Stimulated activated CD4-positive, alpha-beta T cell treated with anti-CD3 and anti-CD28 coated beads, Interleukin-1b, Interleukin-23, amount 100 ng/mL, for 24 hours (primary cell): ENCODE results near the gene IL1R1.

Experiments used
- DNase-seq, 4 experiments: peaks; one replicate each; pipeline ENCODE4 v3.0.0-alpha.2; 2020; ENCODE audit warnings: low read depth in 4 of 4, low spot score in 1 of 4

IL1R1 gene

GRCh38 chr2:102168026-102168771 lies 25.7 kb downstream of the IL1R1 start:
- no peak for DNase-seq

- DNase-seq = no peak
These were observed 29.4 kb downstream of the IL1R1 start for GRCh38 chr2:102171946-102172345.

- DNase-seq = no peak
These were observed 30.2 kb downstream of the IL1R1 start for GRCh38 chr2:102172745-102173144.

GRCh38 chr2:102176172-102176571 lies 33.6 kb downstream of the IL1R1 start:
- no peak for DNase-seq

DNA sequence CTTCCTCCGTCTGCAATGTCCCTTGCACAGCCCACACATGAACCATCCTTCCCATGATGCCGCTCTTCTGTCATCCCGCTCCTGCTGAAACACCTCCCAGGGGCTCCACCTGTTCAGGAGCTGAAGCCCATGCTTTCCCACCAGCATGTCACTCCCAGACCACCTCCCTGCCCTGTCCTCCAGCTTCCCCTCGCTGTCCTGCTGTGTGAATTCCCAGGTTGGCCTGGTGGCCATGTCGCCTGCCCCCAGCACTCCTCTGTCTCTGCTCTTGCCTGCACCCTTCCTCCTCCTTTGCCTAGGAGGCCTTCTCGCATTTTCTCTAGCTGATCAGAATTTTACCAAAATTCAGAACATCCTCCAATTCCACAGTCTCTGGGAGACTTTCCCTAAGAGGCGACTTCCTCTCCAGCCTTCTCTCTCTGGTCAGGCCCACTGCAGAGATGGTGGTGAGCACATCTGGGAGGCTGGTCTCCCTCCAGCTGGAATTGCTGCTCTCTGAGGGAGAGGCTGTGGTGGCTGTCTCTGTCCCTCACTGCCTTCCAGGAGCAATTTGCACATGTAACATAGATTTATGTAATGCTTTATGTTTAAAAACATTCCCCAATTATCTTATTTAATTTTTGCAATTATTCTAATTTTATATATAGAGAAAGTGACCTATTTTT lies 35.4 kb downstream of the IL1R1 start:
- DNase-seq = no peak

DNA sequence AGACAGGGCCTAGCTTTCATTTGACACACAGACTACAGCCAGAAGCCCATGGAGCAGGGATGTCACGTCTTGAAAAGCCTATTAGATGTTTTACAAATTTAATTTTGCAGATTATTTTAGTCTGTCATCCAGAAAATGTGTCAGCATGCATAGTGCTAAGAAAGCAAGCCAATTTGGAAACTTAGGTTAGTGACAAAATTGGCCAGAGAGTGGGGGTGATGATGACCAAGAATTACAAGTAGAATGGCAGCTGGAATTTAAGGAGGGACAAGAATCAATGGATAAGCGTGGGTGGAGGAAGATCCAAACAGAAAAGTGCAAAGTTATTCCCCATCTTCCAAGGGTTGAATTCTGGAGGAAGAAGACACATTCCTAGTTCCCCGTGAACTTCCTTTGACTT lies 36.5 kb downstream of the IL1R1 start:
- no peak for DNase-seq

GRCh38 chr2:102179788-102180686 lies 37.5 kb downstream of the IL1R1 start:
- no peak for DNase-seq

- DNase-seq = no peak
These were observed 38.1 kb downstream of the IL1R1 start for GRCh38 chr2:102180687-102180999.

DNA sequence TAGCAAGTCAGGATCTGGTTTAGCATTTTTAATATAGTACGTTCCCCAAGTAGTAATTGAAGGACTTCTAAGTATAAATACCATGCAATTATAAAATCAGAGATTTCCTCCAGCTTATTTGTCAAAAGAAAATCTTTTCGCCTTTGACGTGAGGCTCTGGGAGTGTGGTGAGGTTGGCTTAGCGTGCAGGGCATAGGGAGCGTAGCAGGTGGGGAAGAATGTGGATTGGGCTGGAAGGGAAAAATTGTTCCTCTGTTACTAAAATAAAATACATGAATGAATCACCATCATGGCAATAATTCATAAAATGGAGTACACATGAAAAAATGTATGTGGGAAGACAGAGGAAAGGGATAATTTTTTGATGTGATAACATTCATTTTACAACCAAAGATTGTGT lies 38.8 kb downstream of the IL1R1 start:
- DNase-seq = no peak

- DNase-seq = no peak
These were observed 39.5 kb downstream of the IL1R1 start for GRCh38 chr2:102181919-102182635.

GRCh38 chr2:102184018-102184417 lies 41.5 kb downstream of the IL1R1 start:
- DNase-seq = no peak

GRCh38 chr2:102184568-102184967 lies 42.0 kb downstream of the IL1R1 start:
- no peak for DNase-seq

- no peak for DNase-seq
These were observed 42.8 kb downstream of the IL1R1 start for GRCh38 chr2:102185347-102185746.

DNA sequence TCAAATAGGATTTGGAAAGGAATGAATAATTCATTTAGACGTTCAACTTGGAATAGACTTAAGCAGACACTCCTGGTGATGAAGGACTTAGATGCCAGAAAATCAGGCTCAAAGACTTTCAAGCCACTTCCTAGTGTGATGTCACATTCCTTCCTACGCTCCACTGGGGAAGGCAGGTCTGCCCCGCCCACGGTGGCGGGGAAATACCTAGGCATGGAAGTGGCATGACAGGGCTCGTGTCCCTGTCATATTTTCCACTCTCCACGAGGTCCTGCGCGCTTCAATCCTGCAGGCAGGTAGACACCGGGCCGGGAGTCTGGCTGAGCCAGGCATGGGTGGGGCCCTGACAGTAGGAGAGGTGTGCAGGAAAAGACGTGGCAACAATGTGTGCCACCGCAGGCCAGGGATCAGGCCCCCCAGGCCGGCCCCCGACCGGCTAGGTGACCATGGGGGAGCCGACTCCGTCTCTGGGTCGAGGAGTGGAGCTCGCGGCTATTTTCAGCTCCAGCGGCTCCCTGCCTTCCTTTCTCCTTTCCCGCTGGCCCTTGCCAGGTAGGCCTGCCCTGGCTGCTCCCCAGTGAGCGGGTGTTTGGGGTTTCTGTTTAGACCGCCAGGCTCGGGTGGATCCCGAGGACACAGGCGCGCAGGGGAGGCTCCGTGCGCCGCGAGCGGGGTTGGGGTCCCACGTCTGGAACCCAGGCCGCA lies 44.4 kb downstream of the IL1R1 start, which contains the start of gene IL1RL2:
TSS of gene IL1RL2 (plus strand) at position 233 of the 705 bp plus-strand sequence. CDS start 845 bp downstream, outside the sequence.
- DNase-seq = peak in 2 of 4 experiments; percentile 14 to 45

GRCh38 chr2:102187496-102188150 lies 45.1 kb downstream of the IL1R1 start:
- peak in 3 of 4 experiments; percentile 19 to 46 (median 41) for DNase-seq

GRCh38 chr2:102190430-102191107 lies 48.0 kb downstream of the IL1R1 start:
- no peak for DNase-seq

GRCh38 chr2:102191501-102191900 lies 49.0 kb downstream of the IL1R1 start:
- no peak for DNase-seq

DNA sequence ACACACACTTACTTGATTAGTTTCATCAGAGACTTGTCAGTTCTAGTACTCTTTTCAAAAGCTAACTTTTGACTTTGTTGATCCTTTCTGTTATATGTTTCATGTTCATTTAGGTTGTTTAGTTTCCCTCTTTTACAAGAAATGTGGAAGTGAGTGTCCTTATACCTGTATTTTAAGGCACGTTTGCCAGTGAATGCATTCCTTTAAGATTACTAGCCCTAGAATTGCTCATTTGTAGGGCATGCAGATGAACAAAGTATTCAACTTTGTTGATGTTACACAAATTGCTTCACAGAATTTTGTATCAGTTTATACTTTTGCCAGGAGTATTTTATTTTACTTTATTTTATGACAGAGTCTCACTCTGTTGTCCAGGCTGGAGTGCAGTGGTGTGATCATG lies 50.5 kb downstream of the IL1R1 start:
- DNase-seq = no peak

- no peak for DNase-seq
These were observed 52.2 kb downstream of the IL1R1 start for GRCh38 chr2:102194609-102195268.
